K562 (cell line): ENCODE data around the gene LRRC15. TPM values are rescaled to one million over a fixed set of nuclear protein-coding genes. Genes with fewer than 3 reads are reported as not detected.

Source experiments
- ARID1B ChIP-seq: fragments of 450-650 bp; IDR thresholded peaks from 2 replicates; pipeline ENCODE4 v1.6.1; 2016; ENCODE audit warnings: antibody characterized with exemption, mild to moderate bottlenecking, inconsistent platforms
- BRD9 ChIP-seq: fragments of 450-650 bp; IDR thresholded peaks from 2 replicates; pipeline ENCODE4 v1.6.1; 2018; ENCODE audit warnings: low read depth; ENCODE audit not compliant: partially characterized antibody
- CBFA2T3 ChIP-seq: fragments of 450-650 bp; IDR thresholded peaks from 2 replicates; pipeline ENCODE4 v1.6.1; 2017
- FOSL1 ChIP-seq: fragments of 200-800 bp; sonication (Bioruptor generic); conservative IDR thresholded peaks from 2 replicates; pipeline ENCODE4 v1.6.1; 2016; ENCODE audit warnings: missing genetic modification characterization, missing compliant biosample characterization
- FOXJ2 ChIP-seq: fragments of 200-800 bp; sonication (Bioruptor generic); IDR thresholded peaks from 2 replicates; pipeline ENCODE4 v1.6.1; 2016; ENCODE audit warnings: missing genetic modification characterization, missing compliant biosample characterization
- KHSRP ChIP-seq: fragments of 450-650 bp; IDR thresholded peaks from 2 replicates; pipeline ENCODE4 v1.6.1; 2017
- MYNN ChIP-seq, 2 experiments: sonication (generic); formaldehyde crosslinking in 1 of 2; IDR thresholded peaks; 2 replicates each; pipeline versions ENCODE4 v1.5.0 to v1.6.1; 2016 to 2020; ENCODE audit warnings: antibody characterized with exemption in 1 of 2, missing genetic modification reagents in 1 of 2
- NFE2 ChIP-seq: IDR thresholded peaks from 2 replicates; pipeline ENCODE4 v1.6.1; 2014; ENCODE audit warnings: antibody characterized with exemption, low read depth
- ZNF316 ChIP-seq: fragments of 450-650 bp; IDR thresholded peaks from 2 replicates; pipeline ENCODE4 v1.6.1; 2016
- ZNF785 ChIP-seq: fragments of 250-450 bp; sonication (Bioruptor Pico); IDR thresholded peaks from 2 replicates; pipeline ENCODE4 v1.4.0; 2020; ENCODE audit warnings: mild to moderate bottlenecking
- polyA plus RNA-seq, 8 experiments: library from polyadenylated mRNA; depleted of rRNA in 4 of 8; stranded (reverse) in 5 of 8; unstranded in 3 of 8; fragments of >200 nt; fragmentation: Nextera tagmentation in 2 of 8; fragmentation: Illumina TruSeq in 1 of 8; extraction: Ambion mirVana in 2 of 8; extraction: Trizol in 1 of 8; gene quantifications; 2 replicates each; pipeline versions ENCODE4 v1.2.1 to v1.2.3, GENCODE V29; 2011 to 2014; ENCODE audit warnings: inconsistent platforms in 1 of 8, missing spikeins in 1 of 8
- total RNA-seq, 7 experiments: library from RNA; depleted of rRNA in 6 of 7; stranded (reverse); fragments of >200 nt in 6 of 7; fragmentation: Illumina TruSeq in 2 of 7; extraction: Trizol in 2 of 7; gene quantifications; 2 replicates each; pipeline versions ENCODE4 v1.2.1 to v1.2.3, GENCODE V29; 2011 to 2021; ENCODE audit warnings: low replicate concordance in 1 of 7
- TF ChIP-seq, protein P1 (sequence below), 2 experiments: fragments of 450-650 bp; IDR thresholded peaks; 2 replicates each; pipeline ENCODE4 v1.6.1; 2018; ENCODE audit warnings: mild to moderate bottlenecking in 2 of 2, low read depth in 1 of 2; ENCODE audit not compliant: partially characterized antibody in 2 of 2
- TF ChIP-seq, protein P2 (sequence below), 2 experiments: IDR thresholded peaks; 2 replicates each; pipeline ENCODE4 v1.6.1; 2011; ENCODE audit warnings: borderline replicate concordance in 1 of 2, control low read depth in 1 of 2, low read depth in 1 of 2, low read length in 1 of 2, mild to moderate bottlenecking in 1 of 2, mixed read lengths in 1 of 2, moderate library complexity in 1 of 2; ENCODE audit not compliant: insufficient read depth in 1 of 2, insufficient read length in 1 of 2, poor library complexity in 1 of 2, severe bottlenecking in 1 of 2; ENCODE audit errors: extremely low read depth in 1 of 2

LRRC15 gene
- total and polyA plus RNA-seq, 9 of the 15 experiments (the other 6 are each of a cell fraction or from before 2014, with no cell fraction given): not detected

- TF ChIP-seq, protein P1, sequence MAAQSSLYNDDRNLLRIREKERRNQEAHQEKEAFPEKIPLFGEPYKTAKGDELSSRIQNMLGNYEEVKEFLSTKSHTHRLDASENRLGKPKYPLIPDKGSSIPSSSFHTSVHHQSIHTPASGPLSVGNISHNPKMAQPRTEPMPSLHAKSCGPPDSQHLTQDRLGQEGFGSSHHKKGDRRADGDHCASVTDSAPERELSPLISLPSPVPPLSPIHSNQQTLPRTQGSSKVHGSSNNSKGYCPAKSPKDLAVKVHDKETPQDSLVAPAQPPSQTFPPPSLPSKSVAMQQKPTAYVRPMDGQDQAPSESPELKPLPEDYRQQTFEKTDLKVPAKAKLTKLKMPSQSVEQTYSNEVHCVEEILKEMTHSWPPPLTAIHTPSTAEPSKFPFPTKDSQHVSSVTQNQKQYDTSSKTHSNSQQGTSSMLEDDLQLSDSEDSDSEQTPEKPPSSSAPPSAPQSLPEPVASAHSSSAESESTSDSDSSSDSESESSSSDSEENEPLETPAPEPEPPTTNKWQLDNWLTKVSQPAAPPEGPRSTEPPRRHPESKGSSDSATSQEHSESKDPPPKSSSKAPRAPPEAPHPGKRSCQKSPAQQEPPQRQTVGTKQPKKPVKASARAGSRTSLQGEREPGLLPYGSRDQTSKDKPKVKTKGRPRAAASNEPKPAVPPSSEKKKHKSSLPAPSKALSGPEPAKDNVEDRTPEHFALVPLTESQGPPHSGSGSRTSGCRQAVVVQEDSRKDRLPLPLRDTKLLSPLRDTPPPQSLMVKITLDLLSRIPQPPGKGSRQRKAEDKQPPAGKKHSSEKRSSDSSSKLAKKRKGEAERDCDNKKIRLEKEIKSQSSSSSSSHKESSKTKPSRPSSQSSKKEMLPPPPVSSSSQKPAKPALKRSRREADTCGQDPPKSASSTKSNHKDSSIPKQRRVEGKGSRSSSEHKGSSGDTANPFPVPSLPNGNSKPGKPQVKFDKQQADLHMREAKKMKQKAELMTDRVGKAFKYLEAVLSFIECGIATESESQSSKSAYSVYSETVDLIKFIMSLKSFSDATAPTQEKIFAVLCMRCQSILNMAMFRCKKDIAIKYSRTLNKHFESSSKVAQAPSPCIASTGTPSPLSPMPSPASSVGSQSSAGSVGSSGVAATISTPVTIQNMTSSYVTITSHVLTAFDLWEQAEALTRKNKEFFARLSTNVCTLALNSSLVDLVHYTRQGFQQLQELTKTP (IDR thresholded peaks at IDR 0.05; ENCODE audit: low read depth in 1 of 2, partially characterized antibody in 2 of 2): no peak
- peak; percentile 85 for TF ChIP-seq FOSL1 (tag)
- TF ChIP-seq KHSRP: no peak
- TF ChIP-seq NFE2: peak; percentile 60; the same call in 1 of the 2 replicates
- TF ChIP-seq MYNN (IDR thresholded peaks at IDR 0.05): peak; percentile 57; the same call in 1 of the 2 replicates
- no peak for TF ChIP-seq MYNN (CRISPR knock-in tag; IDR thresholded peaks at IDR 0.05)
- TF ChIP-seq BRD9: no peak
- no peak for TF ChIP-seq FOXJ2 (tag)
- TF ChIP-seq, protein P2, sequence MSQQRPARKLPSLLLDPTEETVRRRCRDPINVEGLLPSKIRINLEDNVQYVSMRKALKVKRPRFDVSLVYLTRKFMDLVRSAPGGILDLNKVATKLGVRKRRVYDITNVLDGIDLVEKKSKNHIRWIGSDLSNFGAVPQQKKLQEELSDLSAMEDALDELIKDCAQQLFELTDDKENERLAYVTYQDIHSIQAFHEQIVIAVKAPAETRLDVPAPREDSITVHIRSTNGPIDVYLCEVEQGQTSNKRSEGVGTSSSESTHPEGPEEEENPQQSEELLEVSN (IDR thresholded peaks at IDR 0.05; ENCODE audit: borderline replicate concordance in 1 of 2, extremely low read depth in 1 of 2, insufficient read depth in 1 of 2, insufficient read length in 1 of 2, low read depth in 1 of 2, low read length in 1 of 2, poor library complexity in 1 of 2, severe bottlenecking in 1 of 2): no peak
- TF ChIP-seq ARID1B: peak; percentile 52; the same call in 1 of the 2 replicates
- TF ChIP-seq CBFA2T3: 0 out of 2 replicates have a peak, but pooled peaks have one; percentile 35
- TF ChIP-seq ZNF316: 0 out of 2 replicates have a peak, but pooled peaks have one; percentile 21
- TF ChIP-seq ZNF785 (CRISPR knock-in tag): no peak
Measured at GRCh38 chr3:194322678-194323211, 46.8 kb downstream of the LRRC15 start (continued).
